ENCODE results near the gene FLNA. TPM values are rescaled to one million over a fixed set of nuclear protein-coding genes. Genes with fewer than 3 reads are reported as not detected.

The FLNA gene
- total and polyA plus RNA-seq, 2 of the 13 experiments (the other 11 are each of a cell fraction or from before 2014, with no cell fraction given): 83.4 to 174 TPM

DNA sequence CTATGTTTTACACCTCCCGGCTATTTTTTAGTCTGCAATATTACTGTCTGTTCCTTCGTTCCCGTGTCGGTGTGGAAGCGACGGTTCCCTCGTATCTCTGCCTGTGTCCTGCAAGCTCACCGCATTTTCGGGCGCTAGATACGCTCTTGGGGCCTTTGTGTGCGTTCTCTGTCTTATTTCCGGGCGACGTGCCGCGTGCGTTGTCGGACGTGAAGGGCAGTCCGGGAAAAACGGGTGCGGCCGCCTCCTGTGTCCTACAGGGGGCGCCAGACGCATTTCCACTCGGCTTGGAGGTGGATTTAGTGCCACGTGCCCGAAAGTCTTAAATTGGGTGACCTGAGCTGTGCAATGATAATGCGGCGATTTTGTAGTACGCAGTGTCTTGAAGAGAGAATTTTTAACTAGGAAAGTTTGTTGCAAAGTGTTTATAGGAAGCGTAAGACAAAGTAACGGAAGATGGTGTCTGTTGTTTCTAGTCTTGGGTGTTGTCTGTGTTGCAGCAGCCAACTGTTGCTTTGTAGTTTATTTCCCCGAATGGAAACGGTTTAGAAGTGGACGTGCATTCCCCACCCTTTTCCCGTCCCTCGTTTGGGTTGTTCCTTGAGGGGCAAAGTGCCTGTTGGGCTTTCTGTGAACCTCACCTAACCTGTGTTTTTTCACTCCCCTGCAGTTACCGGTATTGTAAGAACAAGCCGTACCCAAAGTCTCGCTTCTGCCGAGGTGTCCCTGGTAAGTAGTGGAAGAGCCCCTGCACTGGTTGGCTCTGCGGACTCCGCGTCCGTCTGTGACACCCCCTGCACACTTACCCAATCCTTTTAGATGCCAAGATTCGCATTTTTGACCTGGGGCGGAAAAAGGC is 24.5 kb upstream of the FLNA start (continued):
- TF ChIP-seq ISL2 (CRISPR knock-in tag; IDR thresholded peaks at IDR 0.05): no peak
- no peak for TF ChIP-seq ZC3H13 (CRISPR knock-in tag; IDR thresholded peaks at IDR 0.05)
- TF ChIP-seq, protein P1, sequence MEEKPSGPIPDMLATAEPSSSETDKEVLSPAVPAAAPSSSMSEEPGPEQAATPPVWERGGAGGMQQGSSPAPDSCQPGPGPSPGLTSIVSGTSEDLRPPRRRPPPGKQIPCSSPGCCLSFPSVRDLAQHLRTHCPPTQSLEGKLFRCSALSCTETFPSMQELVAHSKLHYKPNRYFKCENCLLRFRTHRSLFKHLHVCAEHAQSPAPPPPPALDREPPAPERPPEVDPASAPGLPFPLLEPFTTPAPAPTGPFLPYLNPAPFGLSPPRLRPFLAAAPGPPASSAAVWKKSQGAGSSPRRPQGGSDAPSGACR (CRISPR knock-in tag; IDR thresholded peaks at IDR 0.05): no peak
- TF ChIP-seq, protein P2, sequence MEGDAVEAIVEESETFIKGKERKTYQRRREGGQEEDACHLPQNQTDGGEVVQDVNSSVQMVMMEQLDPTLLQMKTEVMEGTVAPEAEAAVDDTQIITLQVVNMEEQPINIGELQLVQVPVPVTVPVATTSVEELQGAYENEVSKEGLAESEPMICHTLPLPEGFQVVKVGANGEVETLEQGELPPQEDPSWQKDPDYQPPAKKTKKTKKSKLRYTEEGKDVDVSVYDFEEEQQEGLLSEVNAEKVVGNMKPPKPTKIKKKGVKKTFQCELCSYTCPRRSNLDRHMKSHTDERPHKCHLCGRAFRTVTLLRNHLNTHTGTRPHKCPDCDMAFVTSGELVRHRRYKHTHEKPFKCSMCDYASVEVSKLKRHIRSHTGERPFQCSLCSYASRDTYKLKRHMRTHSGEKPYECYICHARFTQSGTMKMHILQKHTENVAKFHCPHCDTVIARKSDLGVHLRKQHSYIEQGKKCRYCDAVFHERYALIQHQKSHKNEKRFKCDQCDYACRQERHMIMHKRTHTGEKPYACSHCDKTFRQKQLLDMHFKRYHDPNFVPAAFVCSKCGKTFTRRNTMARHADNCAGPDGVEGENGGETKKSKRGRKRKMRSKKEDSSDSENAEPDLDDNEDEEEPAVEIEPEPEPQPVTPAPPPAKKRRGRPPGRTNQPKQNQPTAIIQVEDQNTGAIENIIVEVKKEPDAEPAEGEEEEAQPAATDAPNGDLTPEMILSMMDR (CRISPR knock-in tag; IDR thresholded peaks at IDR 0.05): peak; percentile 80
- TF ChIP-seq, protein P3, sequence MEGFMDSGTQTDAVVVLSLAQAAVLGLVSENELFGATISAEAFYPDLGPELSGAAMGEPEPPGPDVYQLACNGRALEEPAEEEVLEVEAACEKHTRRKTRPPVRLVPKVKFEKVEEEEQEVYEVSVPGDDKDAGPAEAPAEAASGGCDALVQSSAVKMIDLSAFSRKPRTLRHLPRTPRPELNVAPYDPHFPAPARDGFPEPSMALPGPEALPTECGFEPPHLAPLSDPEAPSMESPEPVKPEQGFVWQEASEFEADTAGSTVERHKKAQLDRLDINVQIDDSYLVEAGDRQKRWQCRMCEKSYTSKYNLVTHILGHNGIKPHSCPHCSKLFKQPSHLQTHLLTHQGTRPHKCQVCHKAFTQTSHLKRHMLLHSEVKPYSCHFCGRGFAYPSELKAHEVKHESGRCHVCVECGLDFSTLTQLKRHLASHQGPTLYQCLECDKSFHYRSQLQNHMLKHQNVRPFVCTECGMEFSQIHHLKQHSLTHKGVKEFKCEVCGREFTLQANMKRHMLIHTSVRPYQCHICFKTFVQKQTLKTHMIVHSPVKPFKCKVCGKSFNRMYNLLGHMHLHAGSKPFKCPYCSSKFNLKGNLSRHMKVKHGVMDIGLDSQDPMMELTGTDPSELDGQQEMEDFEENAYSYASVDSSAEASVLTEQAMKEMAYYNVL (CRISPR knock-in tag; IDR thresholded peaks at IDR 0.05; ENCODE audit: borderline replicate concordance): no peak
- TF ChIP-seq, protein P4, sequence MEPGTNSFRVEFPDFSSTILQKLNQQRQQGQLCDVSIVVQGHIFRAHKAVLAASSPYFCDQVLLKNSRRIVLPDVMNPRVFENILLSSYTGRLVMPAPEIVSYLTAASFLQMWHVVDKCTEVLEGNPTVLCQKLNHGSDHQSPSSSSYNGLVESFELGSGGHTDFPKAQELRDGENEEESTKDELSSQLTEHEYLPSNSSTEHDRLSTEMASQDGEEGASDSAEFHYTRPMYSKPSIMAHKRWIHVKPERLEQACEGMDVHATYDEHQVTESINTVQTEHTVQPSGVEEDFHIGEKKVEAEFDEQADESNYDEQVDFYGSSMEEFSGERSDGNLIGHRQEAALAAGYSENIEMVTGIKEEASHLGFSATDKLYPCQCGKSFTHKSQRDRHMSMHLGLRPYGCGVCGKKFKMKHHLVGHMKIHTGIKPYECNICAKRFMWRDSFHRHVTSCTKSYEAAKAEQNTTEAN (CRISPR knock-in tag; conservative IDR thresholded peaks at IDR 0.05): 0 out of 2 replicates have a peak, but pooled peaks have one; percentile 13
- TF ChIP-seq, protein P5, sequence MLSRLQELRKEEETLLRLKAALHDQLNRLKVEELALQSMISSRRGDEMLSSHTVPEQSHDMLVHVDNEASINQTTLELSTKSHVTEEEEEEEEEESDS (CRISPR knock-in tag; IDR thresholded peaks at IDR 0.05; ENCODE audit: borderline replicate concordance): no peak
- no peak for TF ChIP-seq KLF15 (CRISPR knock-in tag; IDR thresholded peaks at IDR 0.05; ENCODE audit: borderline replicate concordance)
- TF ChIP-seq ZNF788 (CRISPR knock-in tag; IDR thresholded peaks at IDR 0.05; ENCODE audit: borderline replicate concordance): no peak
- TF ChIP-seq ZNF260 (CRISPR knock-in tag; IDR thresholded peaks at IDR 0.05; ENCODE audit: borderline replicate concordance, low read depth): no peak
- TF ChIP-seq ZNF225 (CRISPR knock-in tag; IDR thresholded peaks at IDR 0.05): no peak
- no peak for TF ChIP-seq HHEX (CRISPR knock-in tag; IDR thresholded peaks at IDR 0.05)
- no peak for TF ChIP-seq ZNF607 (CRISPR knock-in tag; IDR thresholded peaks at IDR 0.05; ENCODE audit: borderline replicate concordance)
- TF ChIP-seq SMC3 (IDR thresholded peaks at IDR 0.05; ENCODE audit: low read length): no peak
- TF ChIP-seq ZNF234 (CRISPR knock-in tag; conservative IDR thresholded peaks at IDR 0.05): no peak
- no peak for TF ChIP-seq ZNF335 (CRISPR knock-in tag; IDR thresholded peaks at IDR 0.05)
- no peak; the same call in 1 of the 2 replicates for TF ChIP-seq ZNF776 (CRISPR knock-in tag; IDR thresholded peaks at IDR 0.05)
- TF ChIP-seq, protein P6, sequence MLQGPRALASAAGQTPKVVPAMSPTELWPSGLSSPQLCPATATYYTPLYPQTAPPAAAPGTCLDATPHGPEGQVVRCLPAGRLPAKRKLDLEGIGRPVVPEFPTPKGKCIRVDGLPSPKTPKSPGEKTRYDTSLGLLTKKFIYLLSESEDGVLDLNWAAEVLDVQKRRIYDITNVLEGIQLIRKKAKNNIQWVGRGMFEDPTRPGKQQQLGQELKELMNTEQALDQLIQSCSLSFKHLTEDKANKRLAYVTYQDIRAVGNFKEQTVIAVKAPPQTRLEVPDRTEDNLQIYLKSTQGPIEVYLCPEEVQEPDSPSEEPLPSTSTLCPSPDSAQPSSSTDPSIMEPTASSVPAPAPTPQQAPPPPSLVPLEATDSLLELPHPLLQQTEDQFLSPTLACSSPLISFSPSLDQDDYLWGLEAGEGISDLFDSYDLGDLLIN (CRISPR knock-in tag; IDR thresholded peaks at IDR 0.05; ENCODE audit: borderline replicate concordance): no peak

Data from HepG2 (cell line).